ENCODE data around the gene PRKAR1A.

DNA sequence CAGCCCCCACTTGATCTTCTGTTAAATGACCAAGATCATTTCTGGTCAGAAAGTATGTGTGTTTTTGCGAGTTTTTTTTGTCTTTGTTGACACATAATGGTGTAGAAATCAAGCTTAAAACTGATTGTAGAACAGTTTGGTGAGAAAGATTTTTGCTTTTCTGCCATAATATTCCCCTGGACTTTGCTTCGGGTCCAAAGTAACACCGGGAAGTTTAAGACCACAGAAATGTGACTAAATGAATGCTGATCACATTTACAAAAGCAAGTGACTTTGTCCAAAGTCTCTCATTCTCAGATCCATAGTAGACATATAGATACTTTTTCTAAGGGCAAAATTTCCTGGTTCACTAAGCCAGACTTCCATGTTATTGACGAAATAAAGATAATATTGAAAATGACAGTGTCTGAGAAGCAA, 86.3 kb downstream of the PRKAR1A start:
- TF ChIP-seq, protein P1, sequence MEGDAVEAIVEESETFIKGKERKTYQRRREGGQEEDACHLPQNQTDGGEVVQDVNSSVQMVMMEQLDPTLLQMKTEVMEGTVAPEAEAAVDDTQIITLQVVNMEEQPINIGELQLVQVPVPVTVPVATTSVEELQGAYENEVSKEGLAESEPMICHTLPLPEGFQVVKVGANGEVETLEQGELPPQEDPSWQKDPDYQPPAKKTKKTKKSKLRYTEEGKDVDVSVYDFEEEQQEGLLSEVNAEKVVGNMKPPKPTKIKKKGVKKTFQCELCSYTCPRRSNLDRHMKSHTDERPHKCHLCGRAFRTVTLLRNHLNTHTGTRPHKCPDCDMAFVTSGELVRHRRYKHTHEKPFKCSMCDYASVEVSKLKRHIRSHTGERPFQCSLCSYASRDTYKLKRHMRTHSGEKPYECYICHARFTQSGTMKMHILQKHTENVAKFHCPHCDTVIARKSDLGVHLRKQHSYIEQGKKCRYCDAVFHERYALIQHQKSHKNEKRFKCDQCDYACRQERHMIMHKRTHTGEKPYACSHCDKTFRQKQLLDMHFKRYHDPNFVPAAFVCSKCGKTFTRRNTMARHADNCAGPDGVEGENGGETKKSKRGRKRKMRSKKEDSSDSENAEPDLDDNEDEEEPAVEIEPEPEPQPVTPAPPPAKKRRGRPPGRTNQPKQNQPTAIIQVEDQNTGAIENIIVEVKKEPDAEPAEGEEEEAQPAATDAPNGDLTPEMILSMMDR (IDR thresholded peaks at IDR 0.05): no peak
- TF ChIP-seq POLR2A (IDR thresholded peaks at IDR 0.05): no peak

All from Peyer's patch (tissue), 4 donors.